ENCODE measurements around the gene CDC14B.
A peak's percentile ranks its signal among the peaks of the same experiment; 100 is the strongest.
"Not testable (repeated sequence)": the region's sequence is repeated elsewhere in the genome, so short reads cannot be mapped to it uniquely, and the experiment has no call there.

The CDC14B gene

GRCh38 chr9:96585426-96585825 lies 34.2 kb downstream of the CDC14B start:
- no peak for DNase-seq (ENCODE audit: low spot score)

- not testable (repeated sequence) for DNase-seq (ENCODE audit: low spot score)
These were observed 37.4 kb downstream of the CDC14B start for GRCh38 chr9:96582199-96582598.

GRCh38 chr9:96581786-96582185 lies 37.9 kb downstream of the CDC14B start:
- DNase-seq (ENCODE audit: low spot score), result no peak

- DNase-seq (ENCODE audit: low spot score), result no peak
These were observed 38.3 kb downstream of the CDC14B start for GRCh38 chr9:96581301-96581700.

- no peak for DNase-seq (ENCODE audit: low spot score)
These were observed 44.7 kb downstream of the CDC14B start for GRCh38 chr9:96574931-96575351.

- no peak for DNase-seq (ENCODE audit: low spot score)
These were observed 45.2 kb downstream of the CDC14B start for GRCh38 chr9:96574455-96574854.

- DNase-seq (ENCODE audit: low spot score), result no peak
These were observed 52.4 kb downstream of the CDC14B start for GRCh38 chr9:96567203-96567700.

GRCh38 chr9:96566498-96567202 lies 53.0 kb downstream of the CDC14B start:
- peak; percentile 95 for DNase-seq (ENCODE audit: low spot score)

- DNase-seq (ENCODE audit: low spot score), result no peak
These were observed 53.8 kb downstream of the CDC14B start for GRCh38 chr9:96565671-96566497.

- no peak for DNase-seq (ENCODE audit: low spot score)
These were observed 55.4 kb downstream of the CDC14B start for GRCh38 chr9:96564217-96564616.

GRCh38 chr9:96559339-96559943 lies 60.2 kb downstream of the CDC14B start:
- DNase-seq (ENCODE audit: low spot score), result no peak

GRCh38 chr9:96557921-96558320 lies 61.7 kb downstream of the CDC14B start:
- no peak for DNase-seq (ENCODE audit: low spot score)

GRCh38 chr9:96556701-96557461 lies 62.8 kb downstream of the CDC14B start:
- DNase-seq (ENCODE audit: low spot score), result no peak

GRCh38 chr9:96555567-96556386 lies 63.9 kb downstream of the CDC14B start:
- DNase-seq (ENCODE audit: low spot score), result no peak

GRCh38 chr9:96554801-96555566 lies 64.7 kb downstream of the CDC14B start:
- no peak for DNase-seq (ENCODE audit: low spot score)

- no peak for DNase-seq (ENCODE audit: low spot score)
These were observed 65.3 kb downstream of the CDC14B start for GRCh38 chr9:96554326-96554725.

- DNase-seq (ENCODE audit: low spot score), result no peak
These were observed 66.6 kb downstream of the CDC14B start for GRCh38 chr9:96553070-96553469.

GRCh38 chr9:96551403-96551802 lies 68.2 kb downstream of the CDC14B start:
- DNase-seq (ENCODE audit: low spot score), result no peak

- no peak for DNase-seq (ENCODE audit: low spot score)
These were observed 69.0 kb downstream of the CDC14B start for GRCh38 chr9:96550659-96551058.

- DNase-seq (ENCODE audit: low spot score), result not testable (repeated sequence)
These were observed 76.5 kb downstream of the CDC14B start for GRCh38 chr9:96543131-96543530.
